Cardiac ventricle fibroblast (primary cell): ENCODE data around the gene NOB1. TPM values are rescaled to one million over a fixed set of nuclear protein-coding genes. Genes with fewer than 3 reads are reported as not detected.

Experiments
- total RNA-seq: library from RNA; depleted of rRNA; stranded (reverse); fragments of >200 nt; gene quantifications from 2 replicates; pipeline ENCODE4 v1.2.3, GENCODE V29; 2015

NOB1 gene
- total RNA-seq: 58.0 and 65.7 TPM in 2 replicates

GRCh38 chr16:69754469-69755310 lies at the start of gene NOB1:
Gene NOB1, minus strand, starts transcription at chr16:69754926. Its CDS starts 16 bp downstream, at chr16:69754910.

GRCh38 chr16:69761983-69762813 lies 7.5 kb upstream of the NOB1 start, which contains the start of gene WWP2:
Gene WWP2, plus strand, starts transcription at chr16:69762332. Its CDS starts 24,679 bp downstream, at chr16:69787011.

GRCh38 chr16:69726313-69727060 lies 28.2 kb downstream of the NOB1 start, which contains the start of gene NQO1:
Gene NQO1, minus strand, starts transcription at chr16:69726560. Its CDS starts 121 bp downstream, at chr16:69726439.

Other genes with a start within 250 kb of the NOB1 start
- gene NFAT5, start 189.0 kb downstream of the NOB1 start, total RNA-seq: 22.3 and 28.0 TPM in 2 replicates
- gene NQO1, start 28.4 kb downstream of the NOB1 start, total RNA-seq: 418 and 429 TPM in 2 replicates
- 13.8 and 16.7 TPM in 2 replicates for gene WWP2, start 7.4 kb upstream of the NOB1 start, total RNA-seq
- gene CLEC18A, start 196.4 kb upstream of the NOB1 start, total RNA-seq: 0.24 and 0.25 TPM in 2 replicates